ENCODE data around the gene ARHGEF12.

The ARHGEF12 gene

DNA sequence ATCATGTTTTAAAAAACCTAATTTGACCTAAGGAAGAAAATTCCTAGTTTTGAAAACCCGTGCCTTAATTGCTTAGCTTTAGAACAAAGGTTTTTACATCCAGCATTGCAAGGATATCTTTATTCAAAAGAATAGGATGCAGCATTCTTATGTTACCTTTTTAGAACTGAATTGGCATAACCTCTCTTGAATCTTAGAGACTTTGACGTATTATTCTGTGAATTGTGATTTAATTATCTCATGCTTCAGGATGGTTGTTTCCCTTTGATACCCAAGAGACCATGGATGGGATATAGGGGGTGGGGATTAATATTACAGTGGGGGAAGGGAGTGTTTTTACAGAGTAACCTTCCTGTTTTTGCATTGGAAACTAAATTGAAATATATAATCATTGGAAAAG lies 49.4 kb downstream of the ARHGEF12 start:
- no peak for DNase-seq (ENCODE audit: low spot score)

GRCh38 chr11:120386318-120386717 lies 50.1 kb downstream of the ARHGEF12 start:
- DNase-seq (ENCODE audit: low spot score): no peak

- no peak for DNase-seq (ENCODE audit: low spot score)
Observed at GRCh38 chr11:120386774-120387371, 50.7 kb downstream of the ARHGEF12 start.

GRCh38 chr11:120388261-120388660 lies 52.0 kb downstream of the ARHGEF12 start:
- DNase-seq (ENCODE audit: low spot score): no peak

DNA sequence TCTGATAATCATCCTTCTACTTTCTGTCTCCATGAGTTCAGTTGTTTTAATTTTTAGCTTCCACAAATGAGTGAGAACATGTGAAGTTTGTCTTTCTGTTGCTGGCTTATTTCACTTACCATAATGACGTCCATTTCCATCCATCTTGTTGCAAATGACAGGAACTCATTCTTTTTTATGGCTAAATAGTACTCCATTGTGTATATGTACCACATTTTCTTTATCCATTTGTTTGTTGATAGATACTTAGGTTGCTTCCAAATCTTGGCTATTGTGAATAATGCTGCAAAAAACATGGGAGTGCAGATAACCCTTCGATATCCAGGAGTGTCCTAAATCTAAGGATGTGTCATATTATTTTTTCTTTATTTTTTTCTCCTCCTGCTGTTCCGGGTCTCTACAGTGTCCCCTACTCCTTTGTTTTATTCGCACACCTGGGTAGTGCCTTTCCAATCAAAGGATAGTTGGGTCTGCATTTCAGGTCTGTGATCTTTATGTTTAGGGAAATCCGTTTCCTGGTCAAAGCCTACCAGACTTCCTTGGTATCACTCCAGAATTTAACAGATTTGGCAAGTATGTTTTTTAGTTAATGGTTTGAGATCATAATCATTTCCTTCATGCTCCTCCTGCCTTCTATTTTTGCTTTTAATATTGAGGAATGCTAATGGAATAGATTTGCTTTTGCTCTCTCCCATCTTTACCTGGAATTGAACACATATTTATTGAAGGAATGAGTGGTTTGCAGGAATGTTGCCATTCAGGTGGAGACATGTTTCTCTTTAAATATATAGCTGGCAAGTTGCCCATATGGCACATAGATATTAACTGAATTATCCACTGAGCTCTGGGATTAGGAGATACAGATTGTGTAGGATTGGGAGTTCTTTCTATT lies 53.7 kb downstream of the ARHGEF12 start:
- no peak for DNase-seq (ENCODE audit: low spot score)

DNA sequence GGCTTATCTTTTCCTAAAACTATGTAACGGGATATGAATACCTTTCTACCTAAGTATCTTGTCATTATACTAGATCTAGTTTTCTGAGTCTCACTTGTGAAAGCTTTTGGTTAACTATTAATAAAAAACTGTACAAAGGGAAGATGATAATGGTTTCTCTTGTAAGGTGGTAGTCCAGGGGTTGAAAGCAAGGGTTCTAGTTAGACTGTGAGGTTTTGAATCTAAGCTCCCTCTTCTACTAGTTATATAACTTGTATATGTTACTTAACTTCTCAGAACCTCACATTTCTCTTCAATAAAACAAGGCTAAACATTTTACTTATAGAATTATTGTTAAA lies 54.3 kb downstream of the ARHGEF12 start:
- no peak for DNase-seq (ENCODE audit: low spot score)

GRCh38 chr11:120391292-120391691 lies 55.1 kb downstream of the ARHGEF12 start:
- no peak for DNase-seq (ENCODE audit: low spot score)

DNA sequence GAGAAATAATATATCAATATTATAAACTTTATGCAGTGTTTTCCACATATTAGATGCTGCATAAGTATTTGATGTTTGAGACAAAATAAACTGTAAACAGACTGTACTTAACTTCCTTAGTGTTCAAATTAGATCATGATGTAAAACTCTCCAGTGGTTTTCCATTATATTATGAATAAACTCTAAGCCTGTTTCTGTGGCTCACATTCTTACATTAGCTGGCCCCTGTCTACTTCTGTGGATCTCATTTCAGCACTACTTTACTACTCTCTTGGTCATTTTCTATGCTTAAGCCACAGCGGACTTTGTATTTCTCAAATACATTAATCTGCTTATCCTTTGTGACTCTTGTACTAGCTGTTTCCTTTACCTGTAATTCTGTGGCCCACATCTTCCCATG lies 55.6 kb downstream of the ARHGEF12 start:
- no peak for DNase-seq (ENCODE audit: low spot score)

DNA sequence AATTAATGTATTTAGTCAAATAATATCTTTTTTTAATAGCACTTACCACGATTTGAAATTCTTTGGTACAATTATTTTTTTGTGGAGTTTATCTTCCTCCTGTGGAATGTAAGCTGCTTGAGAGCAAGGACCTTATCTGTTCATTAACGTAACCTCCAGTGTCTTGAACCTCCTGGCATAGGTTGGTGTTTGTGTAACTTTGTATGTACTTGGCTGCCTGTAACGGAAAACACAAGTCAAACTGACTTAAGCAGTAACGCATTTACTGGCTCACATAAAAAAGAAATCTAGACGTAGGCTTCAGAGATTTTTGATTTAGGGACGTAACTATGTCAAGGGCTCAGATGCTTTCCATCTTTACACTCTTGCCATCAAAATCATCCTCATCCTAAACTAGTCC lies 56.1 kb downstream of the ARHGEF12 start:
- no peak for DNase-seq (ENCODE audit: low spot score)

DNA sequence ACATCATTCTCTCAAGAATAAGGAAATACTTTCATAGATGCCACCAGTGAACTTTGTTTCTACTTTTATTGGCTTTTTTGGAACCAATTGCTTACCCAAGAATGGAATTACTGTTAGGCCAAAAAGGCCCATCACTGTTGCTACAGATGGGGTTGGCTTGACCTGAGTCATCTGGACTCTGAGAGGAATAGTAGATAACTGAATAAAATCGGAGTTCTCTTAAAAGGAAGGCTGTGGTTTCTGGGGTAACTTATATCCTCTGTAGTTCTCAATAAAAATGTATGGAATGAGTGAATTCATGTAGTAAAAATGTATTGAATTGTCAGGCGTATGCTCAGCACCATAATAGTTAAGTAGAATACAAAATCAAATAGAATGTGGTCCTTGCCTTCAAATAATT lies 56.6 kb downstream of the ARHGEF12 start:
- no peak for DNase-seq (ENCODE audit: low spot score)

DNA sequence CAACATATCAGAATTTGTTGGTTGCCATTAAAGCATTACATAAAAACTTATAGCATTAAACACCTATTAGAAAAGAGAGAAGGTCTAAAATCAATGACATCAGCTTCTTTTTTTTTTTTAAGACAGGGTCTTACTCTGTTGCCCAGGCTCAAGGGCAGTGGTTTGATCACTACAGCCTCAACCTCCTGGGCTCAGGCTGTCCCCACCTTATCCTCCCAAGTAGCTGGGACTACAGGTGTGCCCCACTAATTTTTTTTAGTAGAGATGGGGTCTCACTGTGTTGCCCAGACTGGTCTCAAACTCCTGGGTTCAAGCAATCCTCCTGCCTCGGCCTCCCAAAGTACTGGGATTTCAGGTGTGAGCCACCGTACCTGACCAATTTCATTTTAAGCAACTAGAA lies 57.9 kb downstream of the ARHGEF12 start:
- DNase-seq (ENCODE audit: low spot score): no peak

DNA sequence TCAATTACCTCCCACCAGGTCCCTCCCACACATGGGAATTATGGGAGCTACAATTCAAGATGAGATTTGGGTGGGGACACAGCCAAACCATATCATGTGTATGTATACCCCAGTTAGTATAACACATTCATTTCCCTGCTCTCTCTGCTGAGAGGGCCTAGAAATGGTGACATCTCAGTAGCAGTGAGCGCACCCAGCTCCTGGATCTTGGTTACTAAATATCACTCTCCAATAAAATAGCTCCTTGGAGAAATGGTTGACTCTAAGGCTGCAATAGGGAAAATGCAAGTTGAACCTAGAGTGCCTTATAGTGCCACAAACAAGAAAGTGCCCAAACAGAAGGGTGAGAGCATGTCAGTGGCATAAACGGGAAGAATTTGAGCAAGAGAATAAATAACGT lies 59.6 kb downstream of the ARHGEF12 start:
- DNase-seq (ENCODE audit: low spot score): no peak

- no peak for DNase-seq (ENCODE audit: low spot score)
Observed at GRCh38 chr11:120398132-120398531, 61.9 kb downstream of the ARHGEF12 start.

GRCh38 chr11:120399307-120399706 lies 63.1 kb downstream of the ARHGEF12 start:
- DNase-seq (ENCODE audit: low spot score): no peak

GRCh38 chr11:120400564-120401364 lies 64.6 kb downstream of the ARHGEF12 start:
- DNase-seq (ENCODE audit: low spot score): peak; percentile 81

DNA sequence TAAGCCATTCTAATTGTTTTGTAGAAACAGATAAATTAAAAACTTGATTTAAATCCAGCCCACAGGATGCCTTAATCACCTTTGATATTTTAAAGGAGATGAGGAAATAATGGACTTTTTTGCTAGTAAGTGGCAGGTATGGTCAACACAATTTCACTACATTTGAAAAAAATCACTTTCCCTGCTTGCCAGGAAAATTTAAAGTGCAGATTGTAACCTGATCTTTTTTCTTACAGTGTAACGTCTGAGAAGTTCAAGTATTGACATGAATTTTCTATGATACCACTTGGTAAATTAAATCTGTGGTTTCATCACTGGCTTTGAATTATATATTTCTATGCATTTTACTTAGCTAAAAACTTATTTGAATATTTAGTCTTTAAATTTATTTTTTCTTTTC lies 65.3 kb downstream of the ARHGEF12 start:
- no peak for DNase-seq (ENCODE audit: low spot score)

DNA sequence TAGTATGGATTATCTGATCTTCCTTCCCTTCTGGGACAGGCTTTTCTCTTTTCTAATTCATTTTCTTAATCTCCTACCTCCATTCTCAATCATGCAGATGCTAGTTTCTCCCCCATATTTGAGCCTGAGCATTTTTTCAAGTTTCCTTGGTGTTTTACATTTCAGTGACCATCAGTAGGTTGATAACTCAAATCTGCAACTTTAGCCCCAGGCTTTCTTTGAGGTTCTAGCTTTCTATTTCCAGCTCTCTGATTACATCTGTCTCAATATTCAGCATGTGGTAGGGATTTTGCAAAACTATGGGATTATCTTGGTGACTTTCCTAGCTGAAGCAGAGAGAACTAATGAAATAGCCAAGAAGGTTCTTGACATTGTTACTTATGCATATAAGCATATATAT lies 67.8 kb downstream of the ARHGEF12 start:
- DNase-seq (ENCODE audit: low spot score): no peak

DNA sequence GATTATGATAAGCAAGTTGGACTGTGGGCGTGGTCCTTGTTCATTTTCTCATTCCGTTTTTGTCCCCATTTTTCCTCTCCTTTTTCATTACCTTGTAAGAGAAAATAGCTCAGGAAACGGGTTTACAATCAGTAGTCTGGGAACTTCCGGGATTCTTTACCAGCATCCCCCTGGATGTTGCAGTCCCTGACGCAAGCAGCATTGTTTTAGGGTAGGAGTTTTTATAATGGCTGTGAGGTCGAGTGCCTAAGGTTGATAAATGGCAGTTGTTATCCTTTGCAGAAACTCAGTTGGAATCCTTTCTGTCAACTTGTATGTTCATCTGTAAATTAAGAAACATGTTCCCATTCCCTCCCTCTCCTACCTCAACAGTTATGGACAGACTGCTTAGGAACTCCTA lies 68.3 kb downstream of the ARHGEF12 start:
- no peak for DNase-seq (ENCODE audit: low spot score)

DNA sequence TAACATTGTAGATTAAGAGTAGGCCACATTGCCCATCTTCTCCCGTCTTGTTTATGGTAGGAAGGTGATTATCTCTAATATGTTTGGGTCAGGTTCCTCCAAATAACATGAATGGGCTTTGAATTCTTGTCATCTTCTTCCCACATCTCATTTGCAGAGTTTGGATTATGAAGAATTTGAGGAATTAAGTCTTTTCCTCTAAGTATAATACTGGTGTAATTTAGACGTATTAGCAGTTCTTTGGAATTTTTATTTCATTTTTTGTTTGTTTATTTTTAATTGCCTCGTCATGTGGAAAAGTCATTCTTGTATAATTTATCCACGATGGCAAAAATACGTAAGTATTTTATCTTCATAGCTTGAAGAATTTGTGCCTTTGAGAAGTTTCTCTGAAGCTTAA lies 73.4 kb downstream of the ARHGEF12 start:
- DNase-seq (ENCODE audit: low spot score): no peak

GRCh38 chr11:120410622-120411380 lies 74.6 kb downstream of the ARHGEF12 start:
- DNase-seq (ENCODE audit: low spot score): no peak

GRCh38 chr11:120413480-120413879 lies 77.3 kb downstream of the ARHGEF12 start:
- peak; percentile 8 for DNase-seq (ENCODE audit: low spot score)

DNA sequence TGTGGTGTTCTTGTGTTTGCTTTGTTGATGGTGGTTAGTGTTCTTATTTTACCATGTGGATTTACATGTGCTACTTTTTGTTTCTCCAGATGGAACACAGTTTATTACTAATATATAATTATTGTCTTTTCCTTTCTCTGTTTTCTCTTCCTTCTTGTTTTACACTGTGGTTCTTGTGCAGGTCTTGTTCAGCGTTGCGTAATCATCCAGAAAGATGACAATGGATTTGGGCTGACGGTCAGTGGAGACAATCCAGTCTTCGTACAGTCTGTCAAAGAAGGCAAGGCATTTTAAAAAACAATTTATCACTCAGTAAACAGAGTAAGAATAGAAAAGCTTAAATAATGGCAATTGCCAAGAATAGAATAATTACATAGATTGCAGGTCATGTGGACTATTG lies 84.4 kb downstream of the ARHGEF12 start:
- no peak for DNase-seq (ENCODE audit: low spot score)
